ENCODE results near the gene CADPS.

DNA sequence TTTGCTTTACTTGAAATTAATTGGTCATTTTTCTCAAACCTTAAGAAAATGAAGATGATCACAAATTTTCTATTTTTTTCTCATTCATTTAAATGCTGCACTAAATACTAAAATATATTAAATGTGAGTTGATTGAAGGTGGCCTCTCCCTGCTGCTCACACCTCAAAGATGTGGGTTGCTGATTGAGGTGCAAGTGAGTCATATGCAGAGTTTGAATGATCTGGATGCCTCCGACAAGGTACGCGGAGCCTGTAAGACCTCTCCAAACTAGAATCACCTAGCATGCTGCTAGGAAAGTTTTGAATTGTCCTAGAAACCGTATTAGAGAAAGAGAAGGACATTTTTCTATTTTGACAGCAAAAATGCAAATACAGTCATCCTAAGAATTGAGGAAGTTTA lies 290.6 kb downstream of the CADPS start:
- TF ChIP-seq, protein P1, sequence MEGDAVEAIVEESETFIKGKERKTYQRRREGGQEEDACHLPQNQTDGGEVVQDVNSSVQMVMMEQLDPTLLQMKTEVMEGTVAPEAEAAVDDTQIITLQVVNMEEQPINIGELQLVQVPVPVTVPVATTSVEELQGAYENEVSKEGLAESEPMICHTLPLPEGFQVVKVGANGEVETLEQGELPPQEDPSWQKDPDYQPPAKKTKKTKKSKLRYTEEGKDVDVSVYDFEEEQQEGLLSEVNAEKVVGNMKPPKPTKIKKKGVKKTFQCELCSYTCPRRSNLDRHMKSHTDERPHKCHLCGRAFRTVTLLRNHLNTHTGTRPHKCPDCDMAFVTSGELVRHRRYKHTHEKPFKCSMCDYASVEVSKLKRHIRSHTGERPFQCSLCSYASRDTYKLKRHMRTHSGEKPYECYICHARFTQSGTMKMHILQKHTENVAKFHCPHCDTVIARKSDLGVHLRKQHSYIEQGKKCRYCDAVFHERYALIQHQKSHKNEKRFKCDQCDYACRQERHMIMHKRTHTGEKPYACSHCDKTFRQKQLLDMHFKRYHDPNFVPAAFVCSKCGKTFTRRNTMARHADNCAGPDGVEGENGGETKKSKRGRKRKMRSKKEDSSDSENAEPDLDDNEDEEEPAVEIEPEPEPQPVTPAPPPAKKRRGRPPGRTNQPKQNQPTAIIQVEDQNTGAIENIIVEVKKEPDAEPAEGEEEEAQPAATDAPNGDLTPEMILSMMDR (conservative IDR thresholded peaks at IDR 0.05; ENCODE audit: low read depth, low read length) = no peak
- TF ChIP-seq EZH2 (IDR thresholded peaks at IDR 0.05; ENCODE audit: borderline replicate concordance, low read depth, low read length, poor library complexity, severe bottlenecking) = no peak

Data from A673 (cell line).